ENCODE results near the gene CALN1.

CALN1 gene

DNA sequence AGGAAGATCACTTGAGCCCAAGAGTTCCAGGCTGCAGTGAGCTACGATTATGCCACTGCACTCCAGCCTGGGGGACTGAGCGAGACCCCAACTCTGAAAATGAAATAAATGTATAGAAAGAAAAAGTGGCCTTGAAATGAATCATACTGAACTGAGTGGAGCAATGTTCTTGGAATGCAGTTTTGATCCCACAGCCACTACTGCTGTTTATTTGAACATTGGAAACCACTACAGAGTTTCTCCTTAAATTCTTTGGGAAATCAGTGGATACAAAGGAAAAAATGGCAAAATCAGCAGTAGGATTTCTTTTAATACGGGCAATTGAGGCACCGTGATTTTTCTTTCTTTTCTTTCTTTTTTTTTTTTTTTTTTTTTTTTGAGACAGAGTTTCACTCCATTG is 642.8 kb downstream of the CALN1 start:
- H2AFZ ChIP-seq (ENCODE audit: low read length) = no peak overlapping the region
- H3F3A ChIP-seq (ENCODE audit: insufficient read depth, low read length) = no peaks in the 10 kb centered on the region
- no peaks in the 10 kb centered on the region for H3K9me3 ChIP-seq (ENCODE audit: low read length)
- H3K4me1 ChIP-seq (ENCODE audit: insufficient read depth, low read length, severe bottlenecking) = no peaks in the 10 kb centered on the region
- H3K36me3 ChIP-seq (ENCODE audit: insufficient read depth, low read length) = no peaks in the 10 kb centered on the region
- no peak overlapping the region for H3K9ac ChIP-seq (ENCODE audit: low read length)
- no peak for TF ChIP-seq EZH2 (IDR thresholded peaks at IDR 0.05; ENCODE audit: borderline replicate concordance, low read length)
- TF ChIP-seq, protein P1, sequence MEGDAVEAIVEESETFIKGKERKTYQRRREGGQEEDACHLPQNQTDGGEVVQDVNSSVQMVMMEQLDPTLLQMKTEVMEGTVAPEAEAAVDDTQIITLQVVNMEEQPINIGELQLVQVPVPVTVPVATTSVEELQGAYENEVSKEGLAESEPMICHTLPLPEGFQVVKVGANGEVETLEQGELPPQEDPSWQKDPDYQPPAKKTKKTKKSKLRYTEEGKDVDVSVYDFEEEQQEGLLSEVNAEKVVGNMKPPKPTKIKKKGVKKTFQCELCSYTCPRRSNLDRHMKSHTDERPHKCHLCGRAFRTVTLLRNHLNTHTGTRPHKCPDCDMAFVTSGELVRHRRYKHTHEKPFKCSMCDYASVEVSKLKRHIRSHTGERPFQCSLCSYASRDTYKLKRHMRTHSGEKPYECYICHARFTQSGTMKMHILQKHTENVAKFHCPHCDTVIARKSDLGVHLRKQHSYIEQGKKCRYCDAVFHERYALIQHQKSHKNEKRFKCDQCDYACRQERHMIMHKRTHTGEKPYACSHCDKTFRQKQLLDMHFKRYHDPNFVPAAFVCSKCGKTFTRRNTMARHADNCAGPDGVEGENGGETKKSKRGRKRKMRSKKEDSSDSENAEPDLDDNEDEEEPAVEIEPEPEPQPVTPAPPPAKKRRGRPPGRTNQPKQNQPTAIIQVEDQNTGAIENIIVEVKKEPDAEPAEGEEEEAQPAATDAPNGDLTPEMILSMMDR (IDR thresholded peaks at IDR 0.05; ENCODE audit: low read length) = no peak
- no peak overlapping the region for H3K4me3 ChIP-seq (ENCODE audit: low read depth, low read length, poor library complexity, severe bottlenecking)
- H3K27me3 ChIP-seq (ENCODE audit: insufficient read depth, low read length) = no peaks in the 10 kb centered on the region
- H3K9me2 ChIP-seq (ENCODE audit: low read depth, low read length) = no peaks in the 10 kb centered on the region
- no peaks in the 10 kb centered on the region for H4K20me1 ChIP-seq (ENCODE audit: insufficient read depth, low read length)
- H3K79me2 ChIP-seq (ENCODE audit: insufficient read depth, low read length) = no peaks in the 10 kb centered on the region
- H3K27ac ChIP-seq (ENCODE audit: low read depth, low read length, poor library complexity, severe bottlenecking) = no peak overlapping the region
- H3K4me2 ChIP-seq (ENCODE audit: low read length) = no peak overlapping the region

DNA sequence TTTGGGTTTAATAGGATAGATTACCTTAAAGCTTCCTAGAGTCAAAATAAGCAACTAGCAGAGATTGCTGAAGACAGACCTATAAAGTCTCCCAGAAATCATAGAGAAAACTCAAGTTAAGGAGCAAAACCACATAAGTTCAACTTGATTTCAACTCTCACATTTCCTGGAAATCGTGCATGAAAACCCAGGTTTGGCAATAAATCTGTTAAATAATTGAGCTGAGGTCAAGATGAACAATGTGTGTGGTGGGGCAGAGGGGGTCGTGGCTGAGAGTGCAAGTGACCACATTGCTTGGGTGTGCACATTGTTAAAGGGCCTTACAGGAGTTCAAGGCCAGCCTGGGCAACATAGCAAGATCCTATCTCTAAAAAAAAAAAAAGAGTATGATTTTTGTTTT is 643.7 kb downstream of the CALN1 start:
- Histone ChIP-seq H2AFZ (ENCODE audit: low read length) (no peak overlapping the region), H3K9me2 (ENCODE audit: low read depth, low read length) (no peaks in the 10 kb centered on the region), H3K9ac (ENCODE audit: low read length) (no peak overlapping the region), H3K36me3 (ENCODE audit: insufficient read depth, low read length) (no peaks in the 10 kb centered on the region), H3K27me3 (ENCODE audit: insufficient read depth, low read length) (no peaks in the 10 kb centered on the region), H3K79me2 (ENCODE audit: insufficient read depth, low read length) (no peaks in the 10 kb centered on the region), H3K9me3 (ENCODE audit: low read length) (no peaks in the 10 kb centered on the region), H3K27ac (ENCODE audit: low read depth, low read length, poor library complexity, severe bottlenecking) (no peak overlapping the region), H3F3A (ENCODE audit: insufficient read depth, low read length) (no peaks in the 10 kb centered on the region), H4K20me1 (ENCODE audit: insufficient read depth, low read length) (no peaks in the 10 kb centered on the region), H3K4me1 (ENCODE audit: insufficient read depth, low read length, severe bottlenecking) (no peaks in the 10 kb centered on the region), H3K4me3 (ENCODE audit: low read depth, low read length, poor library complexity, severe bottlenecking) (no peak overlapping the region), H3K4me2 (ENCODE audit: low read length) (no peak overlapping the region)
- TF ChIP-seq EZH2 (IDR thresholded peaks at IDR 0.05; ENCODE audit: borderline replicate concordance, low read length) = no peak
- TF ChIP-seq, protein P1 (IDR thresholded peaks at IDR 0.05; ENCODE audit: low read length) = no peak

DNA sequence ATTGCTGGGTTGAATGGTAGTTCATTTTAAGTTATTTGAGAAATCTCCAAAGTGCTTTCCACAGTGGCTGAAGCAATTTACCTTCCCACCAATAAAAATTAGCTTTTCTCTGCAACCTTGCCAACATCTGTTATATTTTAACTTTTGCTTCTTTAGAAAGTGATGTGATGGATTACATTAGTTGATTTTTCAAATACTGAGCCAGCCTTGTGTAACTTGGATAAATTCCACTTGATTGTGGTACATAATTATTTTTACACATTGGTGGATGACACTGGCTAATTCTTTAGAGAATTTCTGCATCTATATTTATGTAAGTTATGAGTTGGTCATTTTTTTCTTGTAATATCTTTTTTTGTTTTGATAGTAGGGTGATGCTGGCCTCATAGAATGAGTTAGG is 646.1 kb downstream of the CALN1 start:
- H3K9me3 ChIP-seq (ENCODE audit: low read length) = 0 out of 2 replicates have a peak, but pooled peaks cover 2% of the 10 kb centered on the region
- no peak overlapping the region for H3K27ac ChIP-seq (ENCODE audit: low read depth, low read length, poor library complexity, severe bottlenecking)
- no peak overlapping the region for H3K4me2 ChIP-seq (ENCODE audit: low read length)
- no peak overlapping the region for H3K9ac ChIP-seq (ENCODE audit: low read length)
- H3K79me2 ChIP-seq (ENCODE audit: insufficient read depth, low read length) = no peaks in the 10 kb centered on the region
- H3K27me3 ChIP-seq (ENCODE audit: insufficient read depth, low read length) = no peaks in the 10 kb centered on the region
- no peaks in the 10 kb centered on the region for H4K20me1 ChIP-seq (ENCODE audit: insufficient read depth, low read length)
- no peaks in the 10 kb centered on the region for H3K4me1 ChIP-seq (ENCODE audit: insufficient read depth, low read length, severe bottlenecking)
- no peak for TF ChIP-seq EZH2 (IDR thresholded peaks at IDR 0.05; ENCODE audit: borderline replicate concordance, low read length)
- TF ChIP-seq, protein P1 (IDR thresholded peaks at IDR 0.05; ENCODE audit: low read length) = no peak
- H3K4me3 ChIP-seq (ENCODE audit: low read depth, low read length, poor library complexity, severe bottlenecking) = no peak overlapping the region
- no peaks in the 10 kb centered on the region for H3K36me3 ChIP-seq (ENCODE audit: insufficient read depth, low read length)
- H2AFZ ChIP-seq (ENCODE audit: low read length) = no peak overlapping the region
- no peaks in the 10 kb centered on the region for H3F3A ChIP-seq (ENCODE audit: insufficient read depth, low read length)
- H3K9me2 ChIP-seq (ENCODE audit: low read depth, low read length) = no peaks in the 10 kb centered on the region
